Measurements from ENCODE around the gene SLC4A1.

SLC4A1 gene

DNA sequence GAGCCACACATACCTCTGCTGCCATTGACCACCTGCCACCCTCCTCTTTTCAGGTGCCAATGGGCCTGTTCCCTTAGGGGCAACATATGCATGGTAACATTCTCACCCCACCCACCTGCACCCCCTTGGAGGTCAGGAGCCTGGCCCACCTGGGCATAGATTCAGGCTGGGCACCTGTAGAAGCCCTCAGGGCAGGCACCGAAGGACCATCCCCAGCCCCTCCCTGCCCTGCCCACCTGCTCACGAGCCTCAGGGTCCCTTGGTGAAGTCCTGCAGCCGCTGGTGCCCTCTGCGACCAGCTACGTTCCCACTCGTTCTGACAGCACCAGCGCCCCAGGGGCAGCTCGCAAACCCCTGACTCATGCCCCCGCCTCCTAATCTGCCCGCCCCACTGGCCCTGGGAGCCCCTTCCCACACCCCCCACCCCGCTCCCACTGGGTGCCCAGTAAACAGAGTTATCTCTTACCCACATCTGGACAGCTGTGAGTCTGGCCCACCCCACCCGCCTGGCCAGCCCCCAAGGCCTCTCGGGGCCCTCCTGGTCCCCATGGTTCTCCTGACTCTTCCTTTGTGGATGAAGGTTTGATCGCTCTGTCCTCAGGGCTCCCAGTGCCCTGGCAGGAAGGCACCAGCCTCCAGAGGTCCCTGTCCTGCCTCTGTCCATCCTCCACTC lies at the start of gene SLC4A1:
Gene SLC4A1 (minus strand): TSS at position 318 of the 673 bp plus-strand sequence. CDS start 5,269 bp downstream, outside the sequence.
- no peaks in the 10 kb centered on the region for H3K4me1 ChIP-seq (ENCODE audit: control insufficient read depth, insufficient read depth, low read length)
- H3K4me3 ChIP-seq (ENCODE audit: low read depth, low read length) = no peak within 1 kb of the TSS
- H3K27me3 ChIP-seq (ENCODE audit: control insufficient read depth, insufficient read depth, low read length) = no peaks in the 10 kb centered on the region
- no peaks in the 10 kb centered on the region for H3K9me3 ChIP-seq (ENCODE audit: control insufficient read depth, insufficient read depth, low read depth, low read length)
- H3K27ac ChIP-seq (ENCODE audit: low read depth, low read length) = no peak within 1 kb of the TSS
- H3K9ac ChIP-seq (ENCODE audit: low read length) = no peak within 1 kb of the TSS
- no peaks in the 10 kb centered on the region for H3K36me3 ChIP-seq (ENCODE audit: control insufficient read depth, insufficient read depth, low read length)

DNA sequence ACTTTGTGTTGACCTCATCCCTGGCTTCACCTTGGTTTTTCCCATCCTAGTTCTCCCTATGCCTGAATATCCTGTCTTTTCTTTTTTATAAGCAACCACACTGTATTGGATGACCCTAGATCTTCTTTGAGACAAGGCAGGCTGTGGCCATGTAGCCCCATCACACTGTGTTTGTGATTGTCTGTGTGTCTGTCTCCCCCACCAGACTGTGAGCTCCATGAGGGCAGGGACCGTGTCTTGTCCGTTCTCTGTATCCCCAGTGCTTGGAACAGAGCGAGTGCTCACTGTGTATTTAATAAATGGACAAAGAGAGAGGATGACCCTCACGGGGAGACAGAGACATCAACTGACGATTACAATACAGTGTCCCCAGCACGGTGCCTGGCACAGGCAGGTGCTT lies 49.6 kb upstream of the SLC4A1 start:
- Histone ChIP-seq H3K4me3 (ENCODE audit: low read depth, low read length) (no peak overlapping the region), H3K36me3 (ENCODE audit: control insufficient read depth, insufficient read depth, low read length) (peaks cover 32% of the 10 kb centered on the region), H3K9ac (ENCODE audit: low read length) (no peak overlapping the region), H3K27ac (ENCODE audit: low read depth, low read length) (no peak overlapping the region), H3K4me1 (ENCODE audit: control insufficient read depth, insufficient read depth, low read length) (peaks cover 12% of the 10 kb centered on the region), H3K9me3 (ENCODE audit: control insufficient read depth, insufficient read depth, low read depth, low read length) (no peaks in the 10 kb centered on the region), H3K27me3 (ENCODE audit: control insufficient read depth, insufficient read depth, low read length) (peaks cover 40% of the 10 kb centered on the region)

DNA sequence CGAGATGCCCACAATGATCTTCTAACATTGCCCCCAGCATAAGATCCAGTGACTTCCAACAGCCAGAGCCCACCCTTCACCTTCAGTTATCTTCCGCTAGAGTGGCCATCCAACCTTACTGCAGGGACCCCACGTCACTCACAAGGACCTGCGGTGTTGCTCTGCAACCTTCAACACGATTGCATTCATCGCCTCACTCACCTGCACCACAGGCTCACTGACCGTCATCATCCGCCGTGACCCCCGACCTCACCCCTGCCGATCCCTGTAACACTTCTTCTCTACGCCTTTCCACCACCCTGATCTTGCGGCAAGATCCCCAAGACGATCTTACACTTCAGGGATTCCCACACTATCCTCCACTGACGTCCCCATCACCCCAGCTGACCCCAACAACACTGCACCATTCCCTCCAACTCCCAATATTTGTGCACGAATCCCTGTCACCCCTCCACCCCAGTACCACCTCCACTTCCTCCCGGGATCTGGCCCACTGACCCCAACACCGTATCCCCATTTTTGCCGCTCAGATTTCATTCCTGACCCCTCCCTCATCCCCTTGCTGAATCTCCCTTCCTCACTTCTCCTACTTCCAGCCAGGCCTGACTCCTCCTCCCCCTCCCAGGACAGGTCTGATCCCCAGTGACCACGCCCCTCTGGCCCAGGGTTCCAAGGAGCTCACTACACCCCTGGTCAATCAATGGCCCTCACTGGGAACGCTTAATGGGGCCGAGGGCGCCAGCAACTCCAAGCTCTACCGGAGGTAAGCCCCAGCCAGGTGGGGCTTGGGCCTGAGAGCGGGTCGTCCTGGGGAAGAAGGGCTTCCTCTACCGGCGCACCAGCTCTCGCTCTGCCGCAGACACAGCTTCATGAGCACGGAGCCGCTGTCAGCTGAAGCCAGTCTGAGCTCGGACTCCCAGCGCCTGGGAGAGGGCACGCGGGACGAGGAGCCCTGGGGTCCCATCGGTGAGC lies 48.1 kb upstream of the SLC4A1 start:
- H3K4me3 ChIP-seq (ENCODE audit: low read depth, low read length) = peak overlapping the region; percentile 71
- H3K4me1 ChIP-seq (ENCODE audit: control insufficient read depth, insufficient read depth, low read length) = peaks cover 23% of the 10 kb centered on the region
- peak overlapping the region; percentile 61 for H3K9ac ChIP-seq (ENCODE audit: low read length)
- no peaks in the 10 kb centered on the region for H3K9me3 ChIP-seq (ENCODE audit: control insufficient read depth, insufficient read depth, low read depth, low read length)
- no peak overlapping the region for H3K27ac ChIP-seq (ENCODE audit: low read depth, low read length)
- H3K36me3 ChIP-seq (ENCODE audit: control insufficient read depth, insufficient read depth, low read length) = peaks cover 17% of the 10 kb centered on the region
- peaks cover 44% of the 10 kb centered on the region for H3K27me3 ChIP-seq (ENCODE audit: control insufficient read depth, insufficient read depth, low read length)

DNA sequence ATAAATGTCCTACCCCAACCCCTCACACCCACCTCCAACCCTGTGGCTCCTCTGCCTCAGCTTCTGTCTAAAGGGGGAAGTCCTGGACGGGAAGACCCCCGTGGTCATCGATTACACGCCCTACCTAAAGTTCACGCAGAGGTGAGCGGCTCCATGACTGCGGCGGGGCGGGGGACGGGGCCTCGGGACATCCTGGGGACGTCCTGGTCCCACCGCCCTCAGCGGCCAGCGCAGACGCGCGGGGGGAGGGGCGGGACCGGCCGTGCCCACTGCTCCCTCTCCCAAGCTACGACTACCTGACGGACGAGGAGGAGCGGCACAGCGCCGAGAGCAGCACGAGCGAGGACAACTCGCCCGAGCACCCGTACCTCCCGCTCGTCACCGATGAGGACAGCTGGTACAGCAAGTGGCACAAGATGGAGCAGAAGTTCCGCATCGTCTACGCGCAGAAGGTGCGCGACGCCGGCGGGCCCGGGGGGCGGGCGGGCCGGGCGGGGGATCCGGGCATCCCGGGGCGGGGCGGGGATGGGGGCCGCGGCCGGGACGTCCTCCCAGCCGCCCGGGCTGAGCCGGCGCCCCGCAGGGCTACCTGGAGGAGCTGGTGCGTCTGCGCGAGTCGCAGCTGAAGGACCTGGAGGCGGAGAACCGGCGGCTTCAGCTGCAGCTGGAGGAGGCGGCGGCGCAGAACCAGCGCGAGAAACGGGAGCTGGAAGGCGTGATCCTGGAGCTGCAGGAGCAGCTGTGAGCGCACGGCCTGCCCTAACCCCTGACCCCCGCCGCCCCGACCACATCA lies 47.1 kb upstream of the SLC4A1 start:
- Histone ChIP-seq H3K36me3 (ENCODE audit: control insufficient read depth, insufficient read depth, low read length) (peaks cover 8% of the 10 kb centered on the region), H3K27me3 (ENCODE audit: control insufficient read depth, insufficient read depth, low read length) (peaks cover 47% of the 10 kb centered on the region), H3K9me3 (ENCODE audit: control insufficient read depth, insufficient read depth, low read depth, low read length) (no peaks in the 10 kb centered on the region), H3K4me1 (ENCODE audit: control insufficient read depth, insufficient read depth, low read length) (peaks cover 29% of the 10 kb centered on the region), H3K9ac (ENCODE audit: low read length) (peak overlapping the region; percentile 7), H3K27ac (ENCODE audit: low read depth, low read length) (no peak overlapping the region), H3K4me3 (ENCODE audit: low read depth, low read length) (peak overlapping the region; percentile 71)

DNA sequence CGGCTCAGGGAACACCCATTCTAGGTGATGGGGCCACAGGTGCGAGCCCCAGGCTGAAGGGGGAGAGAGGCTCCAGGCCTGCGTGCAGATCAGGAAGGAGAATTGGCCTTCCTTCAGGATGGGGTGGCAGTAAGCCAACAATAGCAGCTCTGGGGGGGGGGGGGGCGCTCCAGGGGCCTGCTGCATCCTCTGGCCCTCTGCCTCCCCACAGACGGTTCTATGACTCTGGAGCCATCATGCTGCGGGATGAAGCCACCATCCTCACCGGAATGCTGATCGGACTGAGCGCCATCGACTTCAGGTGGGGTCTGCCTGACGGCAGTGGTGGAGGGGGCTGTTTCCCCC lies 46.6 kb upstream of the SLC4A1 start:
- Histone ChIP-seq H3K36me3 (ENCODE audit: control insufficient read depth, insufficient read depth, low read length) (peaks cover 2% of the 10 kb centered on the region), H3K9me3 (ENCODE audit: control insufficient read depth, insufficient read depth, low read depth, low read length) (no peaks in the 10 kb centered on the region), H3K27me3 (ENCODE audit: control insufficient read depth, insufficient read depth, low read length) (peaks cover 47% of the 10 kb centered on the region), H3K27ac (ENCODE audit: low read depth, low read length) (no peak overlapping the region), H3K4me3 (ENCODE audit: low read depth, low read length) (peak overlapping the region; percentile 71), H3K9ac (ENCODE audit: low read length) (peak overlapping the region; percentile 7), H3K4me1 (ENCODE audit: control insufficient read depth, insufficient read depth, low read length) (peaks cover 32% of the 10 kb centered on the region)

DNA sequence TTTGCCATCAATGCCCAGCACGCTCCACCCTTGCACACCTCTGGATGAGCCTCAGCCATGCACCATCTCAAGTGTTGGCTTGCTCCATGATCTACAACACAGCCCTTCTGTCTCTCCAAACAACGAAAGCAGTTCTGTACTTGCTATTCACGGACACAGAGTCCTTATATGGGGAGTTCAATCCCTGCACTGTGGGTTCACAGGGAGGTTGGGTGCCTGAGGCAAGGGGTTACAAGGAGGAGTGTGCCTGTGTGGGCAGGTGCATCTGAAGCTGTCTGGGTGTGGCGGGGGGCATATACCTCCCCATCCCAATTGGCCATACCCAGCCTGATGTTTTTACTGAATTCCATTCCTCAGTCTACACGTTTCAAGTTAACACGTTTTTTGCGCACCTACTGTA lies 46.1 kb upstream of the SLC4A1 start:
- Histone ChIP-seq H3K9me3 (ENCODE audit: control insufficient read depth, insufficient read depth, low read depth, low read length) (no peaks in the 10 kb centered on the region), H3K4me1 (ENCODE audit: control insufficient read depth, insufficient read depth, low read length) (peaks cover 37% of the 10 kb centered on the region), H3K27me3 (ENCODE audit: control insufficient read depth, insufficient read depth, low read length) (peaks cover 49% of the 10 kb centered on the region), H3K27ac (ENCODE audit: low read depth, low read length) (no peak overlapping the region), H3K4me3 (ENCODE audit: low read depth, low read length) (no peak overlapping the region), H3K9ac (ENCODE audit: low read length) (no peak overlapping the region), H3K36me3 (ENCODE audit: control insufficient read depth, insufficient read depth, low read length) (no peaks in the 10 kb centered on the region)

DNA sequence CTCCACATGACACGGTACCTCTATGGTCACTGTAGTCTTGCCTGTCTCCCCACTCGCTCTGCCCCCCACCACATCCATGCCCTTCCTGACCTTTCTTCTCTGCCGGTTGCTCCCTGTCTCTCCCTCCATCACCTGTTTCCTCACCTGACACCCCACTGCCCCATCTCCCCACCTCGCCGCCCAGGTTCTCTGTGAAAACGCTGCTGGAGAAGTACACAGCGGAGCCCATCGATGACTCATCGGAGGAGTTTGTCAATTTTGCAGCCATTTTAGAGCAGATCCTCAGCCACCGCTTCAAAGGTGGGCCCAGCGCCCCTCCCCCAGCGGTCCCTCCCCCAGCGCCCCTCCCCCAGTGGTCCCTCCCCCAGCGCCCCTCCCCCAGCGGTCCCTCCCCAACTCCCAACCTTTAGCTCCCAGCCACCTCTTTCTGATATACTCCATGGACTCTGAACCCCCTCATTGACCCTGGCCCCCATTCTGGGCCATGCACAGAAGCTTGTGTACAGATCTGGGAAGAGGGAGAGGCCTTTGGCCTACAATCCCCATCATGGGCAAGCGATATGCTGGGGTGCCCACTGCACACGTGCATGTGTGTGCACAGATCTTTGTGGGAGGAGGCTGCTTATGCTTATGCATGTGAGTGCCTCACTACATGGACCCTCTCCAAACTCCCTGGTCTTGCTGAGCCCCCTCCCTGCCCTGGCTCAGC lies 44.6 kb upstream of the SLC4A1 start:
- Histone ChIP-seq H3K4me3 (ENCODE audit: low read depth, low read length) (no peak overlapping the region), H3K4me1 (ENCODE audit: control insufficient read depth, insufficient read depth, low read length) (peaks cover 40% of the 10 kb centered on the region), H3K27me3 (ENCODE audit: control insufficient read depth, insufficient read depth, low read length) (peaks cover 49% of the 10 kb centered on the region), H3K36me3 (ENCODE audit: control insufficient read depth, insufficient read depth, low read length) (no peaks in the 10 kb centered on the region), H3K9me3 (ENCODE audit: control insufficient read depth, insufficient read depth, low read depth, low read length) (no peaks in the 10 kb centered on the region), H3K27ac (ENCODE audit: low read depth, low read length) (no peak overlapping the region), H3K9ac (ENCODE audit: low read length) (no peak overlapping the region)

DNA sequence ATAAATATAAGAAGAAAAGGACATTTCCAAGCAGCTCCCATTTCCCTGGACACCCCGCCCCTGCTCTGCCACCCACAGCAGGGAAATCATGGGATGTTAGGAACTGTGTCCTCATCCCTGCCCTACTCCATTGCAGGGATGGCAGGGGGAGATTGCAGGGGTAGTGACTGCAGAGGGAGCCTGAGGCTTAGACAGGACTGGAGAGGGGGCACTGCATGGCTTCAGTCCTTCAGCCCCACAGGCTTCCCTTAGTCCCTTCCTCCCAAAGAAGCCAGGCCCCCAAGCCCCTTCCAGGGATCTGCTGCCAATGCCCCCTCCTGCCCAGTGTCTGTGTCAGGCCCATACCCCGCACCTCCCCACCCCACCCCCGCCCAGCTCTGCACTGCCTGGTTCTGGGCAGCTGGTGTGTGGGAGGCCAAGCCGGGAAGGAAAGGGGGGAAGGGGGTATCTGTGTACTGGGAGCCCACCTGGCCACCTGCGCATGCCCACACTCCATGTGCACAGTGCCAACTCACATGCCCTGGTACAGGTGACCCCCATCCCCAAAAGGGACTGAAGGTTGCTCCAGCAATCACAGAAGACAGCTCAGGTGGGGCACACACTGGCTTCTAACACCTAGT lies 43.7 kb upstream of the SLC4A1 start:
- peaks cover 45% of the 10 kb centered on the region for H3K4me1 ChIP-seq (ENCODE audit: control insufficient read depth, insufficient read depth, low read length)
- H3K9ac ChIP-seq (ENCODE audit: low read length) = no peak overlapping the region
- H3K27ac ChIP-seq (ENCODE audit: low read depth, low read length) = no peak overlapping the region

DNA sequence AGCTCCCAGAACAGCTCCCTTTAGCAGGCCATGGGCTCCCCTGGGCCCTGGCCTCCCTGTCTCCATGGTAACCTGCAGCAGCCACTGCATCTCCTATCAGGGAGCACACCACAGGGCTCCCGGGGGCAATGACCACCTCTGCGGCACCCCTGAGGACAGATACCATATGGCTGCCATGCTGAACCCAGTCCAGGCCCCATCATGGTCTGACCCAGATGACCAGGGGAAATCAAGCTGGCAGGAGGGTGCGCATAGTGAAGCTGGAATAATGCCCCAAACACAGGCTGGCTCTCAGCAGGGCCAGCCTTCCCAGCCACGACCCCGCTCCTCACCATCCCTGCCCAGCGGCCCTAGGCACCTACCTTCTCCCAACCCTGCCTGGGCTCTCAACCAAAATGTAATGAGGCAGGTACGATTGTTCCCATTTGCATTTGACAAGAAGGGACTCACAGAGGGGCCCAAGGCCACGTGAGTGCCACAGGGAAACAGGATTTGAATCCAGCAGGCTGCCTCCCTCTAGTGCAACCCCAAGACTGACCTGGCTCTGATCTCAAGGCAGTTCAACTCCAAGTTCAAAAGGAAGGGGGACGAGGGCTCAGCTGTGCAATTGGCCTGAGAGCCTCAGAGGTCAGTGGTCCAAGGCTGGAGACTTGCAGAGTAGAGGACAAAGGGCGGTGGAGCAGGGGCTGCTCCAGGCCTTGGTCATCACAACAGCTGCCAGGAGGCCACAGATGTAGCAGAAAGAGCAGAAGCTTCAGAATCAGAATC lies 42.9 kb upstream of the SLC4A1 start:
- peaks cover 40% of the 10 kb centered on the region for H3K27me3 ChIP-seq (ENCODE audit: control insufficient read depth, insufficient read depth, low read length)
- H3K4me1 ChIP-seq (ENCODE audit: control insufficient read depth, insufficient read depth, low read length) = peaks cover 42% of the 10 kb centered on the region
- H3K27ac ChIP-seq (ENCODE audit: low read depth, low read length) = no peak overlapping the region
- H3K9me3 ChIP-seq (ENCODE audit: control insufficient read depth, insufficient read depth, low read depth, low read length) = no peaks in the 10 kb centered on the region
- no peaks in the 10 kb centered on the region for H3K36me3 ChIP-seq (ENCODE audit: control insufficient read depth, insufficient read depth, low read length)
- no peak overlapping the region for H3K4me3 ChIP-seq (ENCODE audit: low read depth, low read length)
- no peak overlapping the region for H3K9ac ChIP-seq (ENCODE audit: low read length)

More for the DNA sequence above, 43.7 kb upstream of the SLC4A1 start:
- Histone ChIP-seq H3K36me3 (ENCODE audit: control insufficient read depth, insufficient read depth, low read length) (no peaks in the 10 kb centered on the region), H3K27me3 (ENCODE audit: control insufficient read depth, insufficient read depth, low read length) (peaks cover 49% of the 10 kb centered on the region), H3K4me3 (ENCODE audit: low read depth, low read length) (no peak overlapping the region), H3K9me3 (ENCODE audit: control insufficient read depth, insufficient read depth, low read depth, low read length) (no peaks in the 10 kb centered on the region)
